ENCODE data around the gene PAN2.
"Not testable (repeated sequence)": the region's sequence is repeated elsewhere in the genome, so short reads cannot be mapped to it uniquely, and the experiment has no call there.

The PAN2 gene

GRCh38 chr12:56304872-56305590, 28.8 kb downstream of the PAN2 start:
- no peak for DNase-seq (ENCODE audit: low spot score)

- DNase-seq (ENCODE audit: low spot score) = no peak
Measured at GRCh38 chr12:56304276-56304675, 29.5 kb downstream of the PAN2 start.

GRCh38 chr12:56300644-56301464, 32.9 kb downstream of the PAN2 start:
- peak; percentile 49 for DNase-seq (ENCODE audit: low spot score)

DNA sequence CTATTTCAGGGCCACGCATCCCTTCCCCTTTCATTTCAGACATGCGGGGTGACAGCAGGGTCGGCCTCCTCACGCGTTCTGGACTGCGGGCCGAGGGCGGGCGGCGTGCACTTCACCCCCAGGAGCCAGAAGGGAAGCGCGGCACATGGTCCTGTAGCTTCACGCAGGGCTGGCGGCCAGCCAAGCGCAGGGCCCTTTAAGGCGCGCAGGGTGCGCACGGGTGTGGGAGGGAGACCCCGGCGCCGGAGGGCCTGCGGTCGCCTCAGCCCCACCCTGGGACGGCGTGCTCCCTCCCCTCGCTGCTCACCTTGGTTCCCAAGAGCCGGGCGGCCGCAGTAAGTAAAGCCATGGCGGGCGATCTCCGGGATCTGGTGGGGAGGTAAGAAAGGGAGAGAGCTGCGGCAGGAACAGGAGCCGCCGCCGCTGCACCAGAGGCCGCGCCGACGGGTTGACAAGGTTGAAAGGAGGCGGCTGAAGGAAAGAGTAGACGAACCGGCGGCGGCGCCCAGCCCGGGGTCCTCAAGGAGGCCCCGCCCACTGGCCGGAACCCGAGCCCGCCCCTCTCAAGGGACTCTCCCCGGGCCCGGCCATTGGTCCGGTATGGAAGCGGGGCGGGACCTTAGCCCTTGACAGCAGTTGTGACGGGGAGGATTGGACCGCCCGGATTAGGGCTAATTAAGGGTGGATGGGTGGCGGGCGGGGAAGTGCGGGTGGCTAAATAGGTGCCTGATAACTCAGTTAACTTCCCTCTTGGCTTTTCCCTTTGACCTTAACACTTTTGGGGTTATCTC, 33.8 kb downstream of the PAN2 start, which contains the start of gene CS:
Gene CS (minus strand): TSS at position 478 of the 791 bp plus-strand sequence. CDS start 129 bp downstream, at position 349.
- peak; percentile 99 for DNase-seq (ENCODE audit: low spot score)

- peak; percentile 50 for DNase-seq (ENCODE audit: low spot score)
Measured at GRCh38 chr12:56299308-56299852, 34.4 kb downstream of the PAN2 start.

- DNase-seq (ENCODE audit: low spot score) = no peak
Measured at GRCh38 chr12:56298828-56299227, 35.0 kb downstream of the PAN2 start.

DNA sequence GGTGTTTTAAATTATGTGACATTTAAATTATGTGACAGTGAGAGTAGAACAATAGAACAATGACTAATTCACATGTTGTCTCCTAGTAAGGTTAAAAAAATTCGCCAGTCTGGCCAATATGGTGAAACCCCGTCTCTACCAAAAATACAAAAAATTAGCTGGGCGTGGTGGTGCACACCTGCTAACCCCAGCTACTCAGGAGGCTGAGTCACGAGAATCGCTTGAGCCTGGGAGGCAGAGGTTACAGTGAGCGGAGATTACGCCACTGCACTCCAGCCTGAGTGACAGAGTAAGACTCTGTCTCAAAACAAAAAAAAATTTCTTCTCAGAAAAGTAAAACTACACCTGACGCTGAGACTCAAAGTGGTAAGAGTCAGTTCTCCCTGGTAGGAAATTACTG, 36.4 kb downstream of the PAN2 start:
- DNase-seq (ENCODE audit: low spot score) = no peak

GRCh38 chr12:56296295-56296694, 37.5 kb downstream of the PAN2 start:
- no peak for DNase-seq (ENCODE audit: low spot score)

- DNase-seq (ENCODE audit: low spot score) = no peak
Measured at GRCh38 chr12:56293795-56294194, 40.0 kb downstream of the PAN2 start.

DNA sequence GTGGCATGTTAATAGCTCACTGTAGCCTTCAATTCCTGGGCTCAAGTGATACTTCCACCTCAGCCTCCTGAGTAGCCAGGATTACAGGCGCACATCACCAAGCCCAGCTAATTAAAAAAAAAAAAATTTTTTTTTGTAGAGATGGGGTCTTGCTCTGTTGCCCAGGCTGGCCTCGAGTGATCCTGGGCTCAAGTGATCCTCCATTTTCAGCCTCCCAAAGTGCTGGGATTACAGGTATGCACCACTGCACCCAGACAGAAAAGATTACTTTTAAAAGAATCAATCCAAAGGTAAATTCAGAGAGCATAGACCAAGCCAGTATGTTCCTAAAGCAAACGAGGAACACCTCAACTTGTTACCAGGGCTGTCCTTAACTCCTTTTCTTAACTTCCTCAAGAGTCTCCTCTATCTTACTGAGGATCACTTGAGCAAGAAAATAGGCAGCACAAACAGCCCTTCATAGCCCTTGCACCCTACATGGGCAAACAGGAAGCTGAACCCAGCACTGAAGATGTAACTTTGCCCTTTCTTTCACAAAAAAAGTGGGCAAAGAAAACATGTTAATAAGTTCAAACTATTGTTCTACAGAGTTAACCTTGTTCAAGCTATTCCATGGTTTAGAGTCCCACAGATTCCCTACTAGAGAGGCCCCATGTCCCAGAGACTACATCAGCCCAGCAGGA, 45.0 kb downstream of the PAN2 start:
- DNase-seq (ENCODE audit: low spot score) = no peak

- no peak for DNase-seq (ENCODE audit: low spot score)
Measured at GRCh38 chr12:56286044-56286830, 47.6 kb downstream of the PAN2 start.

DNA sequence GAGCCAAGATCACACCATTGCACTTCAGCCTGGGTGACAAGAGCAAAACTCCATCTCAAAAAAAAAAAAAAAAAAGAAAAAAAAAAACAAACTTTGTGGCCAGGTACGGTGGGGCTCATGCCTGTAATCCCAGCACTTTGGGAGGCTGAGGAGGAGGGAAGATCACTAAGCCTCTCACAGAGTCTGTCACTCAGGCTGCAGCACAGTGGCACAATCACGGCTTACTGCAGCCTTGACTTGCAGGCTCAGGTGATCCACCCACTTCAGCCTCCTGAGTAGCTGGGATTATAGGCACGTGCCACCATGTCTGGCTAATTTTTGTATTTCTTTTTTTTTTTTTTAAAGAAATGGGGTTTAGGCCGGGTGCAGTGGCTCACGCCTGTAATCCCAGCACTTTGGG, 49.5 kb downstream of the PAN2 start:
- not testable (repeated sequence) for DNase-seq (ENCODE audit: low spot score)

DNA sequence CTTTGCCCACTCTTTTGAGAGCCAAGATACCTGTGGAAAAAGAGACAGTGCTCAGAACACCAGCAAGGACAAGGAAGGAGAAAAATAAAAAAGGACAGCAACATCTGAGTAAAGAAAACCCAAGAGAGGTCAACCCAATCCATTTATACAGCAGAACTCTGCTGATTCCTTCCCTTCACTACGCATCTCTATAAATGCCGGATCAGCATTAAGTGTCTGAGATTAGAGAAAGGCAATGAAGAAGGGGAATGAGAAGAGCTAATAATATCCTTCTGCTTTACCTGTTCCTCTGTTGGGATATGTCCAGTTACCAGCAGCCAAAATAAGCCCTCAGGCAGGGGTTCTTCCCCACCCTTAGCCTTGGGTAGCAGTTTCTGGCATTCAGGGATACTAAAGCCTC, 51.2 kb downstream of the PAN2 start:
- no peak for DNase-seq (ENCODE audit: low spot score)

DNA sequence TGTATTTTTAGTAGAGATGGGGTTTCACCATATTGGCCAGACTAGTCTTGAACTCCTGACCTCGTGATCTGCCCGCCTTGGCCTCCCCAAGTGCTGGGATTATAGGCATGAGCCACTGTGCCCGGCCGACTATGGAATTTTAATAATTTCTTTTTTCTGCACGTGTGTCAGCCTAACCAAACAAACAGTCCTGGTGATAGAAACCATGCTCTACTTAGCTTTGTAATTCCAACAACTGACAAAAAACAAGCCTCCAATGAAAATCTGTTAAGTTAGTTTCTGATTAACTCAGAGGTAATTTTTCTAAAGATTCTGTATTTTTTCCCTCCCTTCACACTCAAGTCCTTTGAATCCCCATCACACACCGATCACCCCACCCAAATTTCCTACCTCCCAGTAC, 51.8 kb downstream of the PAN2 start:
- DNase-seq (ENCODE audit: low spot score) = no peak

- no peak for DNase-seq (ENCODE audit: low spot score)
Measured at GRCh38 chr12:56280849-56281248, 53.0 kb downstream of the PAN2 start.

DNA sequence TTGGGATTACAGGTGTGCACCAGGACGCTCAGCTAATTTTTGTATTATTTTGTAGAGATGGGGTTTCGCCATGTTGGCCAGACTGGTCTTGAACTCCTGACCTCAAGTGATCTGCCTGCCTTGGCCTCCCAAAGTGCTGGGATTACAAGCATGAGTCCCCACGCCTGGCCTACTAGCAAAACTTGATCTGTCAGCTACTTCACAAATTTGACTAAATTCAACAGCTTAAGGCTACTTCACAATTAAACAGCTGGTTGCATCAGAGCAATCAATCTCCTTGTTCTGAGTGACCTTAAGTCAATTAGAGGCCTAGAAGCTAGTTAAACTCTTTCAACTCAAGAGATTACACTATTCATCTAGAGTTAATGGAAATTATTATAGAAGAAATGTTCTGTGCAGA, 54.9 kb downstream of the PAN2 start:
- DNase-seq (ENCODE audit: low spot score) = no peak

GRCh38 chr12:56274299-56274698, 59.5 kb downstream of the PAN2 start:
- no peak for DNase-seq (ENCODE audit: low spot score)

DNA sequence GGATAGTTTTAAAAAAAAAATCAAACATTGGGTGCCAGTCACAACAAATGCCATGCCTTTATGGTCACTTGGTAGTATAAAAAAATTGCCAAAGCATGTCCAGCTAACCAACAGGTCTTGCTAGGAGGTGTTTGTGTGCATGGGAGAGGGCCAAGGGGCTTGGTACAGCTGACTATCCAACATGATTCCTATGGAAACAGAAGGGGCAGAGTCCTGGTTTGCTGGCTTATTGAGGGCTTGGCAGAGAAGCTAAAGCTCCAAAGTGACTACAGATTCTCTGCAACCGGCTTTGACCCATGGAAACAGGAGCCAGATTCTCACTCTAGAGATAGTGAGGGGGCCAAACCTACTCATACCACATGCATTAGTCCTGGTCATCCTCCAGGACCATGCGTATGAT, 61.3 kb downstream of the PAN2 start:
- not testable (repeated sequence) for DNase-seq (ENCODE audit: low spot score)

DNA sequence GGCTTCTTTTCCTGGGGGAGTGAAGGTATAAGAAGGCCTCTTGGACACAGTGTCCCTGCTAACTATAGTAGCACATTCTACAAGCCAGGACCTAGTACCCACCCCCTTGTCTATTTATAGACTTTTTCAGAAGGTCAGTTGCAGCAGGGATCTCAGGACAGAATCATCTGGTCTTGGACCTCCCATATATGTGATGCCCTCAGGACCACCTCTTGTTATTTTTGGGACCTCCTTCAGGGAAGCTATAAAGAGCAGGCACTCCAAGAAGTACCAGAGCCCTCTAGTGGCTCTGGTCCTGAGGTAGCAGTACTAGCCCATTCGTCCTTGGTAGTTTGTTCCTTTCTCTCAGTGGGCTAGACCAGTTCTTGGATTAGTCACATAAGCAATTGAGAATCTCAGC, 62.8 kb downstream of the PAN2 start:
- DNase-seq (ENCODE audit: low spot score) = no peak

- no peak for DNase-seq (ENCODE audit: low spot score)
Measured at GRCh38 chr12:56267443-56268071, 66.2 kb downstream of the PAN2 start.
